ENCODE measurements around the gene ABCC4. TPM values are rescaled to one million over a fixed set of nuclear protein-coding genes. Genes with fewer than 3 reads are reported as not detected.

Gene ABCC4
- polyA plus RNA-seq (2.4 and 2.7 TPM in 2 replicates), polyA minus RNA-seq (8.8 and 11.2 TPM in 2 replicates)

- H3K36me3 ChIP-seq (ENCODE audit: insufficient read depth, low read length) = no peaks in the 10 kb centered on the region
- H3K4me2 ChIP-seq (ENCODE audit: low read length) = peak within 1 kb of the TSS; percentile 40
- H3K9me3 ChIP-seq (ENCODE audit: low read length) = no peaks in the 10 kb centered on the region
- no peak within 1 kb of the TSS for H3K27ac ChIP-seq (ENCODE audit: low read length)
- H3F3A ChIP-seq (ENCODE audit: insufficient read depth, low read length, poor library complexity, severe bottlenecking) = peaks cover 2% of the 10 kb centered on the region
- no peaks in the 10 kb centered on the region for H3K27me3 ChIP-seq (ENCODE audit: insufficient read depth, low read depth, low read length)
- no peak for TF ChIP-seq EP300 (conservative IDR thresholded peaks at IDR 0.05; ENCODE audit: poor library complexity, severe bottlenecking)
- TF ChIP-seq POLR2AphosphoS5 (IDR thresholded peaks at IDR 0.05) = no peak
- TF ChIP-seq MXI1 (conservative IDR thresholded peaks at IDR 0.05; ENCODE audit: poor library complexity, severe bottlenecking) = peak; percentile 77
- peak; percentile 33 for TF ChIP-seq CTCF (IDR thresholded peaks at IDR 0.05; ENCODE audit: poor library complexity, severe bottlenecking)
- H4K20me1 ChIP-seq (ENCODE audit: insufficient read depth) = no peaks in the 10 kb centered on the region
- peak within 1 kb of the TSS; percentile 65 for H2AFZ ChIP-seq (ENCODE audit: low read depth, low read length)
- H3K9ac ChIP-seq (ENCODE audit: low read length) = peak within 1 kb of the TSS; percentile 60
- peak within 1 kb of the TSS; percentile 91 for H3K4me3 ChIP-seq (ENCODE audit: low read length)
- no peaks in the 10 kb centered on the region for H3K9me2 ChIP-seq (ENCODE audit: insufficient read depth, low read length)
- H3K79me2 ChIP-seq (replicated peaks; ENCODE audit: insufficient read depth, low read length) = no peaks in the 10 kb centered on the region
Measured at GRCh38 chr13:95301183-95301967, at the start of gene ABCC4. Gene ABCC4, minus strand, starts transcription at chr13:95301451. Its CDS starts 137 bp downstream, at chr13:95301314.

GRCh38 chr13:95349267-95349666 is 48.0 kb upstream of the ABCC4 start:
- no peaks in the 10 kb centered on the region for H3F3A ChIP-seq (ENCODE audit: insufficient read depth, low read length, poor library complexity, severe bottlenecking)
- H3K27ac ChIP-seq (ENCODE audit: low read length) = no peak overlapping the region
- no peaks in the 10 kb centered on the region for H3K27me3 ChIP-seq (ENCODE audit: insufficient read depth, low read depth, low read length)
- H3K36me3 ChIP-seq (ENCODE audit: insufficient read depth, low read length) = no peaks in the 10 kb centered on the region
- no peak overlapping the region for H3K4me2 ChIP-seq (ENCODE audit: low read length)
- no peaks in the 10 kb centered on the region for H3K79me2 ChIP-seq (replicated peaks; ENCODE audit: insufficient read depth, low read length)
- no peaks in the 10 kb centered on the region for H3K9me3 ChIP-seq (ENCODE audit: low read length)
- TF ChIP-seq SMC3 (conservative IDR thresholded peaks at IDR 0.05; ENCODE audit: poor library complexity) (no peak), CTCF (IDR thresholded peaks at IDR 0.05; ENCODE audit: poor library complexity, severe bottlenecking) (no peak), POLR2AphosphoS5 (IDR thresholded peaks at IDR 0.05) (no peak), EZH2 (IDR thresholded peaks at IDR 0.05; ENCODE audit: borderline replicate concordance, insufficient read depth, low read length, poor library complexity, severe bottlenecking) (no peak), MXI1 (conservative IDR thresholded peaks at IDR 0.05; ENCODE audit: poor library complexity, severe bottlenecking) (no peak), TAF1 (IDR thresholded peaks at IDR 0.05; ENCODE audit: low read depth) (no peak)
- no peak overlapping the region for H3K4me3 ChIP-seq (ENCODE audit: low read length)
- no peaks in the 10 kb centered on the region for H3K9me2 ChIP-seq (ENCODE audit: insufficient read depth, low read length)
- H2AFZ ChIP-seq (ENCODE audit: low read depth, low read length) = no peak overlapping the region
- no peaks in the 10 kb centered on the region for H4K20me1 ChIP-seq (ENCODE audit: insufficient read depth)
- no peak overlapping the region for H3K9ac ChIP-seq (ENCODE audit: low read length)

GRCh38 chr13:95343944-95344343 is 42.7 kb upstream of the ABCC4 start:
- no peak overlapping the region for H2AFZ ChIP-seq (ENCODE audit: low read depth, low read length)
- no peak overlapping the region for H3K9ac ChIP-seq (ENCODE audit: low read length)
- H3K27me3 ChIP-seq (ENCODE audit: insufficient read depth, low read depth, low read length) = no peaks in the 10 kb centered on the region
- H4K20me1 ChIP-seq (ENCODE audit: insufficient read depth) = no peaks in the 10 kb centered on the region
- no peak overlapping the region for H3K27ac ChIP-seq (ENCODE audit: low read length)
- H3K79me2 ChIP-seq (replicated peaks; ENCODE audit: insufficient read depth, low read length) = no peaks in the 10 kb centered on the region
- no peaks in the 10 kb centered on the region for H3K36me3 ChIP-seq (ENCODE audit: insufficient read depth, low read length)
- no peak overlapping the region for H3K4me2 ChIP-seq (ENCODE audit: low read length)
- no peaks in the 10 kb centered on the region for H3K9me2 ChIP-seq (ENCODE audit: insufficient read depth, low read length)
- no peaks in the 10 kb centered on the region for H3K9me3 ChIP-seq (ENCODE audit: low read length)
- no peaks in the 10 kb centered on the region for H3F3A ChIP-seq (ENCODE audit: insufficient read depth, low read length, poor library complexity, severe bottlenecking)
- no peak for TF ChIP-seq SMC3 (conservative IDR thresholded peaks at IDR 0.05; ENCODE audit: poor library complexity)
- no peak for TF ChIP-seq TAF1 (IDR thresholded peaks at IDR 0.05; ENCODE audit: low read depth)
- no peak for TF ChIP-seq RAD21 (conservative IDR thresholded peaks at IDR 0.05)
- no peak for TF ChIP-seq EP300 (conservative IDR thresholded peaks at IDR 0.05; ENCODE audit: poor library complexity, severe bottlenecking)
- TF ChIP-seq REST (IDR thresholded peaks at IDR 0.05; ENCODE audit: borderline replicate concordance) = no peak
- no peak for TF ChIP-seq EZH2 (IDR thresholded peaks at IDR 0.05; ENCODE audit: borderline replicate concordance, insufficient read depth, low read length, poor library complexity, severe bottlenecking)
- no peak for TF ChIP-seq CTCF (IDR thresholded peaks at IDR 0.05; ENCODE audit: poor library complexity, severe bottlenecking)
- no peak overlapping the region for H3K4me3 ChIP-seq (ENCODE audit: low read length)

Measured in neural cell (in vitro differentiated cells).